ENCODE results near the gene MAP6.

Gene MAP6

DNA sequence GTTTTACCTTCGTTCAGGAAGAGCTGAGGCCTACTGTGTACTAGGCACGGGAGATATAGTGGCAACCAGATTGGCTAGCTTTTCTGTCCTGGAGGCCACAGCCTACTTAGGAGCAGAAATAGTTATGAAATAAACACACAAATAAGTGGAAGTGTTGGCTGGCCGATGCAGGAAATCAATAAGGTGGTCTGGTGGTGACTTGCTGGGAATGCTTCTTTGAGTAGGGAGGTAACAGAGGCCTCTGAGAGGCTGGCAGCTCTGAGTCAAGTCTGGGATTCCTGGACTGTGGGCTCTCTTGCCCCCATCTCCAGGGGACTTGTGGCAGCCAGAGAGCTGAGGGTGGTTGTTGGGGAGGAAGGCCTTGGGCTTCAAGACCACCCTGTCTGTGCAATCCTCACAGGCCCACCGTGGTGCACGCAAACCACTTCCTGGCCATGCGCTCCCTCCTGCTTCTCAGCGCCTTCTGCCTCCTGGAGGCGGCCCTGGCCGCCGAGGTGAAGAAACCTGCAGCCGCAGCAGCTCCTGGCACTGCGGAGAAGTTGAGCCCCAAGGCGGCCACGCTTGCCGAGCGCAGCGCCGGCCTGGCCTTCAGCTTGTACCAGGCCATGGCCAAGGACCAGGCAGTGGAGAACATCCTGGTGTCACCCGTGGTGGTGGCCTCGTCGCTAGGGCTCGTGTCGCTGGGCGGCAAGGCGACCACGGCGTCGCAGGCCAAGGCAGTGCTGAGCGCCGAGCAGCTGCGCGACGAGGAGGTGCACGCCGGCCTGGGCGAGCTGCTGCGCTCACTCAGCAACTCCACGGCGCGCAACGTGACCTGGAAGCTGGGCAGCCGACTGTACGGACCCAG lies 102.7 kb downstream of the MAP6 start:
- Histone ChIP-seq H3K9ac (ENCODE audit: low read length) (no peak overlapping the region), H3K4me2 (ENCODE audit: low read depth, low read length) (no peak overlapping the region), H3K27ac (ENCODE audit: low read length) (no peak overlapping the region)

DNA sequence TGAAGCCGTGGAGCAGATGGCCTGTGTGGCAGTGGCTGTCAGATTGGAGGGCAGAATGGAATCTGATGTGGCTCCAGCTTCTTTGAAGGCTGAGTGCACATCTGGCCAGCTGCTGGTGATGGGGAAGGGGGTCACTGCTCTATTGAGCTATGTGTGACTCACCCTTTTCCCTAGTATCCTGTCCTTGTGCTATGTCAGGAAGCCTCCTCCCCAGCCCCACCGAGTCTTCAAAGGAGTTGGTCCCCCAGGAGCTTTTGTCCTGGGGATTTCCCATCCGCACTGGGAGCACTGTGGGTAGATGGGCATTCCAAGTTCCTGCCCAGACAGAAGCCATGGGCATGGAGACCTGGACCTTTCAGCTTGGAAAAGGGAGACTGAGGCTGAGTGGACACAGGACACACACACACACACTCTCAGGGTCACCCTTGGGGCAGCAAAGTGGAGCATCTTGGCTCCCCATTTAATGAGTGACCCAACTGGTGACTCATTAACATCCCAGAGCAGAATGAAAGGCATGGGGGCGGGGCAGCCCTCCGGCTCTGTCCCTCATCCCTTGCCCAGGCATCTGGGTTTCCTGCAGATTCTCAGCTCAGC lies 103.5 kb downstream of the MAP6 start:
- Histone ChIP-seq H3K4me3 (ENCODE audit: low read length) (no peak overlapping the region), H3K36me3 (replicated peaks; ENCODE audit: insufficient read depth, low read length) (no peaks in the 10 kb centered on the region), H3K4me2 (ENCODE audit: low read depth, low read length) (no peak overlapping the region), H3K9me2 (replicated peaks; ENCODE audit: insufficient read depth, low read length) (no peaks in the 10 kb centered on the region), H3K27ac (ENCODE audit: low read length) (no peak overlapping the region), H3K9ac (ENCODE audit: low read length) (no peak overlapping the region), H3F3A (ENCODE audit: insufficient read depth, low read length) (no peaks in the 10 kb centered on the region), H3K9me3 (replicated peaks; ENCODE audit: insufficient read depth, low read length) (no peaks in the 10 kb centered on the region), H3K4me1 (ENCODE audit: low read length) (no peaks in the 10 kb centered on the region), H2AFZ (ENCODE audit: low read length) (no peak overlapping the region), H4K20me1 (ENCODE audit: insufficient read depth, low read length) (no peaks in the 10 kb centered on the region), H3K79me2 (ENCODE audit: low read length) (no peaks in the 10 kb centered on the region), H3K27me3 (replicated peaks; ENCODE audit: insufficient read depth, low read length) (peaks cover 29% of the 10 kb centered on the region)
- DNase-seq = no peak
- TF ChIP-seq, protein P1, sequence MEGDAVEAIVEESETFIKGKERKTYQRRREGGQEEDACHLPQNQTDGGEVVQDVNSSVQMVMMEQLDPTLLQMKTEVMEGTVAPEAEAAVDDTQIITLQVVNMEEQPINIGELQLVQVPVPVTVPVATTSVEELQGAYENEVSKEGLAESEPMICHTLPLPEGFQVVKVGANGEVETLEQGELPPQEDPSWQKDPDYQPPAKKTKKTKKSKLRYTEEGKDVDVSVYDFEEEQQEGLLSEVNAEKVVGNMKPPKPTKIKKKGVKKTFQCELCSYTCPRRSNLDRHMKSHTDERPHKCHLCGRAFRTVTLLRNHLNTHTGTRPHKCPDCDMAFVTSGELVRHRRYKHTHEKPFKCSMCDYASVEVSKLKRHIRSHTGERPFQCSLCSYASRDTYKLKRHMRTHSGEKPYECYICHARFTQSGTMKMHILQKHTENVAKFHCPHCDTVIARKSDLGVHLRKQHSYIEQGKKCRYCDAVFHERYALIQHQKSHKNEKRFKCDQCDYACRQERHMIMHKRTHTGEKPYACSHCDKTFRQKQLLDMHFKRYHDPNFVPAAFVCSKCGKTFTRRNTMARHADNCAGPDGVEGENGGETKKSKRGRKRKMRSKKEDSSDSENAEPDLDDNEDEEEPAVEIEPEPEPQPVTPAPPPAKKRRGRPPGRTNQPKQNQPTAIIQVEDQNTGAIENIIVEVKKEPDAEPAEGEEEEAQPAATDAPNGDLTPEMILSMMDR (IDR thresholded peaks at IDR 0.05; ENCODE audit: low read length) = no peak
- TF ChIP-seq EZH2 (optimal IDR thresholded peaks at IDR 0.05; ENCODE audit: low read depth, low read length) = no peak
- TF ChIP-seq EZH2phosphoT487 (IDR thresholded peaks at IDR 0.05; ENCODE audit: low read length) = no peak

More for the DNA sequence above, 102.7 kb downstream of the MAP6 start:
- peaks cover 21% of the 10 kb centered on the region for H3K27me3 ChIP-seq (replicated peaks; ENCODE audit: insufficient read depth, low read length)
- no peaks in the 10 kb centered on the region for H3K9me2 ChIP-seq (replicated peaks; ENCODE audit: insufficient read depth, low read length)
- TF ChIP-seq EZH2 (optimal IDR thresholded peaks at IDR 0.05; ENCODE audit: low read depth, low read length) = no peak
- TF ChIP-seq EZH2phosphoT487 (IDR thresholded peaks at IDR 0.05; ENCODE audit: low read length) = no peak
- TF ChIP-seq, protein P1 (IDR thresholded peaks at IDR 0.05; ENCODE audit: low read length) = no peak
- no peaks in the 10 kb centered on the region for H3F3A ChIP-seq (ENCODE audit: insufficient read depth, low read length)
- H2AFZ ChIP-seq (ENCODE audit: low read length) = no peak overlapping the region
- no peak for DNase-seq
- H4K20me1 ChIP-seq (ENCODE audit: insufficient read depth, low read length) = no peaks in the 10 kb centered on the region
- no peaks in the 10 kb centered on the region for H3K79me2 ChIP-seq (ENCODE audit: low read length)
- no peak overlapping the region for H3K4me3 ChIP-seq (ENCODE audit: low read length)
- no peaks in the 10 kb centered on the region for H3K4me1 ChIP-seq (ENCODE audit: low read length)
- H3K9me3 ChIP-seq (replicated peaks; ENCODE audit: insufficient read depth, low read length) = no peaks in the 10 kb centered on the region
- H3K36me3 ChIP-seq (replicated peaks; ENCODE audit: insufficient read depth, low read length) = no peaks in the 10 kb centered on the region

DNA sequence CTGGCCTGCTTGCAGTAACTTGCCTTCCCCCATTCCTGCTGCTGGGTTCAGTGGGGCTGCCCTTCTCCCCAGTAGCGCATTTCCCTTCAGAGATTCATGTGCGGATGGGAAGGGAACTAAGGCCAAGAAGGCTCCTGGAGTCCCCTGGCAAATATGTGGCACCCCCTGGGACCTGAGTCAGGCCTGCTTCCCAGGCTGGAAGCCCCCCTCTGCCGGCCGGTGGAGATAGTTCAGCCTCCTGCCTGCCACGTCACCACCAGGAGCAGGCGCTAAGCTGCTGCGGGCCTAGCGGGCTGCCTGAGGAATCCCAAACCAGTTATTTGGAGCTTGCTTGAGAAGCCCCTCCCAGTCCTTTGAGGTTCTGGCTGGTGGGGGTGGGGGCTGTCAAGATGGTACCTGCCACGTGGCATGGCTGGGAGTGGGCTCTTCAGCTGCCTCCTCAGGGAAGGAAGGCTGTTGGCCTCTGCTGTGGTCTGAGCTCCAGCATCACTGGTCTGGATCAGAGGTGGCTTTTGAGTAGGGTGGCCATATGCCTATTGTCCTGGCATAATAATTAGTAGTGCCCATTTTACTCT lies 104.8 kb downstream of the MAP6 start:
- H4K20me1 ChIP-seq (ENCODE audit: insufficient read depth, low read length) = no peaks in the 10 kb centered on the region
- DNase-seq = no peak
- H3K27me3 ChIP-seq (replicated peaks; ENCODE audit: insufficient read depth, low read length) = peaks cover 30% of the 10 kb centered on the region
- H3K9ac ChIP-seq (ENCODE audit: low read length) = no peak overlapping the region
- TF ChIP-seq EZH2phosphoT487 (IDR thresholded peaks at IDR 0.05; ENCODE audit: low read length) (no peak), EZH2 (optimal IDR thresholded peaks at IDR 0.05; ENCODE audit: low read depth, low read length) (no peak)
- TF ChIP-seq, protein P1 (IDR thresholded peaks at IDR 0.05; ENCODE audit: low read length) = no peak
- no peaks in the 10 kb centered on the region for H3F3A ChIP-seq (ENCODE audit: insufficient read depth, low read length)
- H3K4me1 ChIP-seq (ENCODE audit: low read length) = no peaks in the 10 kb centered on the region
- no peaks in the 10 kb centered on the region for H3K36me3 ChIP-seq (replicated peaks; ENCODE audit: insufficient read depth, low read length)
- no peak overlapping the region for H2AFZ ChIP-seq (ENCODE audit: low read length)
- no peak overlapping the region for H3K4me3 ChIP-seq (ENCODE audit: low read length)
- H3K9me2 ChIP-seq (replicated peaks; ENCODE audit: insufficient read depth, low read length) = no peaks in the 10 kb centered on the region
- no peaks in the 10 kb centered on the region for H3K9me3 ChIP-seq (replicated peaks; ENCODE audit: insufficient read depth, low read length)
- no peak overlapping the region for H3K27ac ChIP-seq (ENCODE audit: low read length)
- H3K4me2 ChIP-seq (ENCODE audit: low read depth, low read length) = no peak overlapping the region
- H3K79me2 ChIP-seq (ENCODE audit: low read length) = no peaks in the 10 kb centered on the region

Measured in MM.1S (cell line).